Ishikawa (cell line): ENCODE results near the gene CD82.

Experiments
- RAD21 ChIP-seq: IDR thresholded peaks from 2 replicates; pipeline ENCODE4 v1.6.1; 2012; ENCODE audit warnings: low read depth
- TAF1 ChIP-seq: IDR thresholded peaks from 2 replicates; pipeline ENCODE4 v1.6.1; 2012; ENCODE audit warnings: low read depth, mild to moderate bottlenecking
- TF ChIP-seq, protein P1 (sequence below): IDR thresholded peaks from 2 replicates; pipeline ENCODE4 v1.6.1; 2012; ENCODE audit warnings: low read depth, mild to moderate bottlenecking

- TF ChIP-seq, protein P1, sequence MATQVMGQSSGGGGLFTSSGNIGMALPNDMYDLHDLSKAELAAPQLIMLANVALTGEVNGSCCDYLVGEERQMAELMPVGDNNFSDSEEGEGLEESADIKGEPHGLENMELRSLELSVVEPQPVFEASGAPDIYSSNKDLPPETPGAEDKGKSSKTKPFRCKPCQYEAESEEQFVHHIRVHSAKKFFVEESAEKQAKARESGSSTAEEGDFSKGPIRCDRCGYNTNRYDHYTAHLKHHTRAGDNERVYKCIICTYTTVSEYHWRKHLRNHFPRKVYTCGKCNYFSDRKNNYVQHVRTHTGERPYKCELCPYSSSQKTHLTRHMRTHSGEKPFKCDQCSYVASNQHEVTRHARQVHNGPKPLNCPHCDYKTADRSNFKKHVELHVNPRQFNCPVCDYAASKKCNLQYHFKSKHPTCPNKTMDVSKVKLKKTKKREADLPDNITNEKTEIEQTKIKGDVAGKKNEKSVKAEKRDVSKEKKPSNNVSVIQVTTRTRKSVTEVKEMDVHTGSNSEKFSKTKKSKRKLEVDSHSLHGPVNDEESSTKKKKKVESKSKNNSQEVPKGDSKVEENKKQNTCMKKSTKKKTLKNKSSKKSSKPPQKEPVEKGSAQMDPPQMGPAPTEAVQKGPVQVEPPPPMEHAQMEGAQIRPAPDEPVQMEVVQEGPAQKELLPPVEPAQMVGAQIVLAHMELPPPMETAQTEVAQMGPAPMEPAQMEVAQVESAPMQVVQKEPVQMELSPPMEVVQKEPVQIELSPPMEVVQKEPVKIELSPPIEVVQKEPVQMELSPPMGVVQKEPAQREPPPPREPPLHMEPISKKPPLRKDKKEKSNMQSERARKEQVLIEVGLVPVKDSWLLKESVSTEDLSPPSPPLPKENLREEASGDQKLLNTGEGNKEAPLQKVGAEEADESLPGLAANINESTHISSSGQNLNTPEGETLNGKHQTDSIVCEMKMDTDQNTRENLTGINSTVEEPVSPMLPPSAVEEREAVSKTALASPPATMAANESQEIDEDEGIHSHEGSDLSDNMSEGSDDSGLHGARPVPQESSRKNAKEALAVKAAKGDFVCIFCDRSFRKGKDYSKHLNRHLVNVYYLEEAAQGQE = no peak
- TF ChIP-seq TAF1 (no peak), RAD21 (no peak)
Measured at GRCh38 chr11:44568658-44569473, 3.4 kb downstream of the CD82 start.
